Measurements from ENCODE around the gene CWC27. TPM values are rescaled to one million over a fixed set of nuclear protein-coding genes. Genes with fewer than 3 reads are reported as not detected.
"Not testable (repeated sequence)": the region's sequence is repeated elsewhere in the genome, so short reads cannot be mapped to it uniquely, and the experiment has no call there.

CWC27 gene
- total RNA-seq, 1 donor from 2014 or later: 8.5 TPM

- no peak for DNase-seq (ENCODE audit: low read depth in 2 of 2)
Observed at GRCh38 chr5:64786372-64786771, 17.6 kb downstream of the CWC27 start.

- DNase-seq (ENCODE audit: low read depth in 2 of 2): no peak
Observed at GRCh38 chr5:64788156-64788555, 19.4 kb downstream of the CWC27 start.

- no peak for DNase-seq (ENCODE audit: low read depth in 2 of 2)
Observed at GRCh38 chr5:64789457-64789856, 20.7 kb downstream of the CWC27 start.

GRCh38 chr5:64790210-64790609, 21.5 kb downstream of the CWC27 start:
- DNase-seq (ENCODE audit: low read depth in 2 of 2): no peak

DNA sequence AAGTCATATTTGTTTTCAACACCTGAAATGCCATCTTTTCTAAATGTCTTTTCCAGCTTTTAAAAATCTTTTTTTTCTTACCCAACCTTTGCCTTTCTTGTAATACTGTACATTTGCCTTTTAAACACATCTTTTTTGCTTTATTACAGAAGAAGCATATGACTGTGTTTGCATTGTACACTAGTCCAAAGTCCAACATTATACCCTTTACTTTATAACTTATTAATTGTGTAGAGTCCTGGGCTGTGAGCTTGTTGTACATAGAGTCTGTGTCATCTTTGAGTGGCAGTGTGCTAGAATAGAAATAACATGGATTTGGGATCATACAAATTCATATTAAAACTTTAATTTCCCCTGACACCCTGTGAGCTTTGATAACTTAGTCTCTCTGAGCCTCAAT, 23.7 kb downstream of the CWC27 start:
- DNase-seq (ENCODE audit: low read depth in 2 of 2): no peak

- DNase-seq (ENCODE audit: low read depth in 2 of 2): no peak
Observed at GRCh38 chr5:64794053-64794770, 25.5 kb downstream of the CWC27 start.

DNA sequence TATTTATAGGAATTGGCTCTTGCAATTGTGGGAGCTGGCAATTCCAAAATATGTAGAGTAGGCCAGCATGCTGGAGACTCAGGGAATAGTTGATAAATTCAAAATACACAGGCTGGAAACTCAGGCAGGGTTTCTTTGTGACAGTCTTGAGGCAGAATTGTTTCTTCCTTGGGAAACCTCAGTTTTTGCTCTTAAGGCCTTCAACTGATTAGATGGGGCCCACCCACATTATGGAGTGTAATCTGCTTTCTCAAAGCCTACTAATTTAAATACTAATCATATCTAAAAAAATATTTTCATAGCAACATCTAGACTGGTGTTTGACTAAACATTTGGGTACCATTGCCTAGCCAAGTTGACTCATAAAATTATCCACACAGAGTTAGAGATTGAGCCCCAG, 27.6 kb downstream of the CWC27 start:
- DNase-seq (ENCODE audit: low read depth in 2 of 2): no peak

DNA sequence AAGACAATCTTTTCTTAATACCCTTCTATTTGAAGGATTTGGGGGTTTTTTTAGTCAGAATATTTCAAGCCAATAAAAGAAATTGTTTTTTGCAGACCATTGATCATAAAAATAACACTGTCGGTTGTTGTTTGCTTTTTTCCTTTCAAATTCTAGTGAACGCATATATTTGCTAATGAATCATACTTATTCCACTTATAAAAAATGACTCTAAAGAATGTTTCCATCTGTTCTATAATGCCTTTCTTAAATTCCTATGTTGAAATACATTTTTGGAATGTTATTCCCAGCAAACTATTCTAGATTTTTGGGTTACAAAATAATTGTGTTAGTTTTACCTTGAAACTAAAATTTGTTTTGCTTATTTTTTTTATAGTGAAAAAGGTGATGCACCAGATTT, 32.2 kb downstream of the CWC27 start:
- DNase-seq (ENCODE audit: low read depth in 2 of 2): no peak

GRCh38 chr5:64806537-64806936, 37.8 kb downstream of the CWC27 start:
- DNase-seq (ENCODE audit: low read depth in 2 of 2): no peak

GRCh38 chr5:64807520-64807919, 38.8 kb downstream of the CWC27 start:
- DNase-seq (ENCODE audit: low read depth in 2 of 2): no peak

GRCh38 chr5:64811050-64811640, 42.4 kb downstream of the CWC27 start:
- peak; percentile 69 to 74 for DNase-seq (ENCODE audit: low read depth in 2 of 2)

DNA sequence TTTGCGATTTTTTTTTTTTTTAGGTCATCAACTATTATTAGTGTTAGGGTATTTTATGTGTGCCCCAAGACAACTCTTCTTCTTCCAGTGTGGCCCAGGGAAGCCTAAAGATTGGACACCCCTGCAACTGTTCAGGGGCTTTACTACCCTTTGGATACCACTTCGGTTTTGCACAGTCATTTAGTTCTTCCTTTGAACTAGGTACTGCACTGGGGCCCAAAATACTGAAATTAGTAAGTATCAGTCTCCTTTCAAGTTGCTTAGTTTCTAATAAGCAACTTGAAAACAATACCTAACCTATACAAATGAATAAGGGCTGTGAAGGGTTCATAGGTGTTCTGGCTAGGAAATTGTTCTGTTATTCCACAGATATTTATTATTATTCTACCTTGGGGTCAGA, 45.3 kb downstream of the CWC27 start:
- no peak for DNase-seq (ENCODE audit: low read depth in 2 of 2)

DNA sequence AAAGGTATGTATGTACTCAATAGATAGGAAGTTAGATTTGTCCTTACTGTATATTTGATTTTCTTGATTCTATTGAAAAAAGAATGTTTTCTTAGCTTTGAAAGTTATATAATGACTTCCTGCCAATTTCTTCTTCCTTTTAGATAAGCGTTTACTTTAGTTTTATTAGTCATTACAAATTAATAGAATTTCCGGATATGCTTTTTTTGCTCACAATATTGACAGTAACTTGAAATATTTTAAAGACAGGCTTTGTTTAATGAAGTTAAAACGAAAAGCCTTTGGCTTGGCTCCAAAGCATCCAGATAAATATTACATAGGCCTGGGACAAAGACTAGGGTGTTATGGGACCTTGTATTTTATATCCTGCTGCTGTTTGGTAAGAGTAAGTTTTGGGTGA, 49.5 kb downstream of the CWC27 start:
- DNase-seq (ENCODE audit: low read depth in 2 of 2): peak in 1 of 2 donors; percentile 44

GRCh38 chr5:64819345-64819744, 50.6 kb downstream of the CWC27 start:
- not testable (repeated sequence) for DNase-seq (ENCODE audit: low read depth in 2 of 2)

DNA sequence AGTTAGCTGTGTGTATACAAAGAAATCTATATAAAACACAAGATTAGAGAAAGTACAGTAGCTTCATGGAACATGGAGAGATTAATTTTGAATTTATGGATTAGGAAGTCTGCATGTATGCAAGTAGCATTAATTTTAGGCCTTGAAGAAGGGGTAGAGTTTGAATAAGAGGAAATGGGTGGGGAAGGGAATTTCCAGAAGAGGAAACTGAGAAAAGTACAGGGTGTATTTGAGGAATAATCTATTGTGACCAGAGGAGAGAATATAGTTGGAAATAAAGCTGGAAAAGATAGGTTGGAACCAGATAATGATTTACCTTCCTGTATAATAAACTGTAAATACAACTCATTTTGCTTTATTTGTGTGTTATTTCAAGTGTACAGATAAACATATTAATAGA, 53.6 kb downstream of the CWC27 start:
- DNase-seq (ENCODE audit: low read depth in 2 of 2): peak in 1 of 2 donors; percentile 20

GRCh38 chr5:64826541-64826940, 57.8 kb downstream of the CWC27 start:
- no peak for DNase-seq (ENCODE audit: low read depth in 2 of 2)

GRCh38 chr5:64827703-64828102, 59.0 kb downstream of the CWC27 start:
- no peak for DNase-seq (ENCODE audit: low read depth in 2 of 2)

- not testable (repeated sequence) for DNase-seq (ENCODE audit: low read depth in 2 of 2)
Observed at GRCh38 chr5:64830650-64831049, 61.9 kb downstream of the CWC27 start.

DNA sequence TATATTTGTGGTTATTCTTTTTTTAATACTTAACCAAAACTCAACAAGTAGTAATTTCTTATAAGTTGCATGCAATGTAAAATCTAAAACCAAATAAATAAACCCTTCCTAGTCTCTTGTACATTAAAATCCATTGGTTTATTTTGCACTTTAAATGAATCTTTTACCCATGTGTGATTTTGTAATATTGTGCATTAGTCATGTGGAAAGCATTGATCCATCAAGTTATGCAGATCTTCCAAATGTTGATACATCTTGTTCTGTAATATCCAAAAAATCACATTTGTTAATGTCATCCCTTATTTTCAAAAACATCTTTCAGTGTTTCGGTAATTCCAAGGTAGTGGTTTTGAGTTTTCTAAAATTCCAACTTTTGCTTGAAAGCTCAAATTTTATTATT, 63.3 kb downstream of the CWC27 start:
- DNase-seq (ENCODE audit: low read depth in 2 of 2): no peak

- no peak for DNase-seq (ENCODE audit: low read depth in 2 of 2)
Observed at GRCh38 chr5:64834037-64834436, 65.3 kb downstream of the CWC27 start.

GRCh38 chr5:64834611-64835010, 65.9 kb downstream of the CWC27 start:
- no peak for DNase-seq (ENCODE audit: low read depth in 2 of 2)

DNA sequence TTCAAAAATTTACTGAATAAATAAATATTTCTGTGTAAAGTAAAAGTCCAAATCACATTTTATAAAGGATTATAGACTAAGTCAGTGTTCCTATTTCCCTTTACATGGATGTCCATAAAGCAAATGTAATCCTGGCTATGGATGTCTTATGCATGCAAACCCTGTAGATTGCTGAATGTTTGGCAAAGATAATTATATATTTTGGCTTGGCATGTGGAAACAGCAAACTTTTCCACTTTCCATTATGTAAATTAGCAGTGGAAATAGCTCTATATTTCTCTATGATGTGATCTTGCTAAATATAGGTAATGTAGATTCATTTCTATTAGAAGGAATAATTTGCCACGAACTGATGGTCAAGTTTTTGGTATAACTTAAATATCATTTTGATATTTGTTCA, 66.5 kb downstream of the CWC27 start:
- DNase-seq (ENCODE audit: low read depth in 2 of 2): peak; percentile 23 to 55

DNA sequence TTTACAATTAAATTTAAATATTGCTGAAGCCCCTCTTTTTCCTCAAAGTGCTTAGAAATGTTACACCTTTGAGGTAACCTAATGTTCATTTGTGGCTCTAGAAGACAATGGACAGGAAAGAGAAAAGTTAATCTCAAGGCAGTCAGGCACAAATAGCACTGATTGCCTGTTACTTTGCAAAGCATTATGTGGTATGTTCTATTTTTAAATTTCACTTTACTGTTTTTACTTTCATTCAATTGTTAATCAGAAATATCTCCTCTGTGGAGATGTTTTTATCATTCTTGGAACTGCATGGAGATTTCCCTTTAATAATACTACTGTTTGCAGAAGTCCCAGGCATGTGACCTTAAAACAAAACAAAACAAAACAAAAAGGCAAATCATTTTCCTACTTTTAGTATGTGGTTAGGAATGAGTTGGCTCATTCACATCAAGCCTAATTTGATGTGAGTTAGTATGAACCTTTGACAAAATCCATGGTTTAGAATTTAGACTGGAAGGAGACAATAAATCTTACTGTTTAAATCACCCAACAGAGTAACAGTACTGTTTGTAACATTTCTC, 67.5 kb downstream of the CWC27 start:
- peak; percentile 34 to 79 for DNase-seq (ENCODE audit: low read depth in 2 of 2)
